NCI-H1105 (cell line): ENCODE results near the gene HGS.

Experiments
- DNase-seq: peaks from one replicate; lab custom pipeline; 2025; lab: John Stamatoyannopoulos, UW

The HGS gene

GRCh38 chr17:81741594-81742452, 58.0 kb downstream of the HGS start:
- DNase-seq, result no peak
